ENCODE data around the gene SLC24A3. TPM values are rescaled to one million over a fixed set of nuclear protein-coding genes. Genes with fewer than 3 reads are reported as not detected.
A peak's percentile ranks its signal among the peaks of the same experiment; 100 is the strongest.

The SLC24A3 gene
- total and polyA plus RNA-seq, 5 experiments from 2014 or later: not detected

GRCh38 chr20:19462491-19462890 is 250.0 kb downstream of the SLC24A3 start:
- Mint-ChIP-seq H3K4me3 (no peak overlapping the region), H3K36me3 (no peaks in the 10 kb centered on the region), H3K9me3 (no peaks in the 10 kb centered on the region), H3K27me3 (peaks cover 0 to 5% (median 1%) of the 10 kb centered on the region in 5 donors), H3K4me1 (no peaks in the 10 kb centered on the region), H3K27ac (no peak overlapping the region)
- ATAC-seq (no peak), DNase-seq (no peak)
- POLR2A ChIA-PET: no interaction called here

DNA sequence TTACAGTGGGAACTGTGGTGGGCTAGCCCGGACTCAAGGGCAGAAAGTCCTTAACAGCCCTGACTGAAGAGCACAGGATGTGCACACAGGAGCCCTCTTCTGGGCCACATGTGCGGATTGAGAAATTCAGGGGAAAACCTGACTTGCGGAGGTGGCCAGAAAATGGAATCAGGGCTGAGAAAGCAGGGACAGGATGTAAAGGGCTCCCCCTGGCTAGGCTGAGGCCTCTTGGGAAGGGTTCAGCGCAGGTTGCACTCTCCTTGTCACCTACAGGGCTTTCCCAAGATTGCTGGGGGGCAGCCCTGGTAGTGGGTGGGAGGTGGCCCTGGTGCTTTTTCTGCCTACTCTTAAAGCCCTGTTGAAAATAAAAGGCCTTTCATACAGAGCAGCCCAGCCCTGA is 251.2 kb downstream of the SLC24A3 start:
- Mint-ChIP-seq H3K4me3 (no peak overlapping the region), H3K27ac (no peak overlapping the region), H3K4me1 (no peaks in the 10 kb centered on the region), H3K9me3 (no peaks in the 10 kb centered on the region), H3K27me3 (peaks cover 0 to 13% (median 1%) of the 10 kb centered on the region in 5 donors), H3K36me3 (no peaks in the 10 kb centered on the region)
- POLR2A ChIA-PET: no interaction called here
- ATAC-seq (no peak), DNase-seq (no peak)

- Mint-ChIP-seq H3K4me3 (no peak overlapping the region), H3K27ac (no peak overlapping the region), H3K9me3 (no peaks in the 10 kb centered on the region), H3K36me3 (no peaks in the 10 kb centered on the region), H3K27me3 (peaks cover 1 to 20% (median 3%) of the 10 kb centered on the region in 5 donors), H3K4me1 (no peaks in the 10 kb centered on the region)
- DNase-seq: no peak
- POLR2A ChIA-PET: no interaction called here
- no peak for ATAC-seq
These were observed 253.1 kb downstream of the SLC24A3 start for GRCh38 chr20:19465536-19465935.

GRCh38 chr20:19466206-19466928 is 253.9 kb downstream of the SLC24A3 start:
- Mint-ChIP-seq H3K27me3 (peaks cover 1 to 25% (median 3%) of the 10 kb centered on the region in 5 donors), H3K27ac (no peak overlapping the region), H3K4me1 (no peaks in the 10 kb centered on the region), H3K4me3 (no peak overlapping the region), H3K9me3 (no peaks in the 10 kb centered on the region), H3K36me3 (no peaks in the 10 kb centered on the region)
- no peak for ATAC-seq
- POLR2A ChIA-PET: no interaction called here
- no peak for DNase-seq

DNA sequence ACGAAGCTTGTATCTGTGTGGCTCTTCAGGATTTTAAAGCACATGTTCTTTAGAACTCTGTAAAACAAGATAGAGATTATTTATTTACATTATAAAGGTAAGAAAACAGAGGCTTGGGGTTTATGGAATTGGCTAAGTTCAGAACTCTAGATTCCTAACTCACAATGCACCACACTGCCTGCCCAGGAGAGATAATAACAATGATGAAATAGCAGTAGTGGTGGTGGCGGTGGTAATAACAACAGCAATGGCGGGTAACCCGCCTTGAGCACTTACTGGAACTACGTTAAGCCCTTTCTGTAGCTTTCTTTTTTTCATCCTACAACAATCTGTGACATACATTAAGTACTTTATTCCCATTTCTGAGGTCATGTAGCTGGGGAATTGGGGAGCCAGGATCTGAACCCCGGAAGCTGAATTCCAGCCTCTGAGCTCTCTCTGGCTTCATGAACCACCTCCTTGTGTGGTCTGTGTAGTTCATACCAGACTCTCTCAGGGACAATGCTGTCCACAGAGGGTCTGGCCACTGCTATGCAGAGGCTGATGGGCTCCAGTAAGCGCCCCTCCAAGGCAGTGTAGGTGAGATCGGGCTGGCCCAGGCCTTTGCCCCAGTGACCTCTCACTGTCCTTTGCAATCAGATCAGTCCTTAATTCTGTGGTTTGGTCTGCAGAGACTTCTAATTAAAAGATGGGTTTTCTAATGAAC is 260.9 kb downstream of the SLC24A3 start:
- Mint-ChIP-seq H3K9me3 (no peaks in the 10 kb centered on the region), H3K4me1 (peaks cover 0 to 8% (median 5%) of the 10 kb centered on the region in 4 donors), H3K36me3 (no peaks in the 10 kb centered on the region), H3K27me3 (peaks cover 0 to 21% (median 4%) of the 10 kb centered on the region in 5 donors), H3K4me3 (no peak overlapping the region), H3K27ac (no peak overlapping the region)
- POLR2A ChIA-PET: no interaction called here
- no peak for ATAC-seq
- DNase-seq: no peak

- H3K4me1 Mint-ChIP-seq: peaks cover 0 to 11% (median 6%) of the 10 kb centered on the region in 4 donors
- H3K27me3 Mint-ChIP-seq: peaks cover 0 to 16% (median 4%) of the 10 kb centered on the region in 5 donors
These were observed 261.5 kb downstream of the SLC24A3 start for GRCh38 chr20:19473922-19474286.

DNA sequence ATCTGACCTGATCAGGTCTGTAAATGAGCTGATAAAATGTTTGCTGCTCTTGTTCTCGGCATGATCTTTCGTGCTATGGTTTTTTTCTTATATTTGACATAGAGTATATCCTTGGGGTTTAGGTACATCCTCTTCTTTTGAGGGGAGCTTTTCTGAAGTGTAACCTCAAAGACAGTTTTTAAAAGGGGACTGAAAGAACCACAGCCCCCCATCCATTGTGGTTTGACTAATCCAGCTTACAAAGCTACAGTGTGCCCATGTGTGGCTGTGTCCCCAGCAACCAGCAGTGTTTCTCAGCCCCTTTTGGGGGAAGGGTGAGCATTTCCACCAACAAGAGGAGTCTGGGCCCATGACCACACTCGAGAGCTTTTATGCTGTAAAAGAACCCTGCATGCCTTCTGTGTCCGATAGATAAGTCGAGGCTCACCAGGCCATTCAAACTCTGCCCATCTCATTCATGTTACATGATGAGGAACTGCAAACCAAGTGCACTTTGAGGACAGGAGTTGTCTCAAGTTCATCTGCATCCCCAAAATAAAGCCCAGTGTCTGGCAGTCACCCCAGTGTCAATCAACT is 266.0 kb downstream of the SLC24A3 start:
- Mint-ChIP-seq H3K9me3 (peaks cover 0 to 8% (median 0%) of the 10 kb centered on the region in 9 donors), H3K27ac (no peak overlapping the region), H3K4me1 (peaks cover 0 to 11% (median 6%) of the 10 kb centered on the region in 4 donors), H3K27me3 (peaks cover 3 to 32% (median 13%) of the 10 kb centered on the region in 5 donors), H3K4me3 (no peak overlapping the region), H3K36me3 (no peaks in the 10 kb centered on the region)
- DNase-seq: peak in 1 of 10 donors; percentile 5
- peak in 1 of 2 donors; percentile 42 for ATAC-seq
- POLR2A ChIA-PET: no interaction called here

More at GRCh38 chr20:19473922-19474286, 261.5 kb downstream of the SLC24A3 start:
- DNase-seq (no peak), ATAC-seq (no peak)
- no peaks in the 10 kb centered on the region for H3K9me3 Mint-ChIP-seq
- no peaks in the 10 kb centered on the region for H3K36me3 Mint-ChIP-seq
- POLR2A ChIA-PET: no interaction called here
- H3K4me3 Mint-ChIP-seq: no peak overlapping the region
- H3K27ac Mint-ChIP-seq: no peak overlapping the region

GRCh38 chr20:19482726-19483125 is 270.3 kb downstream of the SLC24A3 start:
- POLR2A ChIA-PET: no interaction called here
- Mint-ChIP-seq H3K4me3 (no peak overlapping the region), H3K9me3 (peaks cover 0 to 8% (median 0%) of the 10 kb centered on the region in 9 donors), H3K27me3 (peaks cover 3 to 21% (median 8%) of the 10 kb centered on the region in 5 donors), H3K27ac (no peak overlapping the region), H3K36me3 (no peaks in the 10 kb centered on the region), H3K4me1 (peaks cover 0 to 10% (median 4%) of the 10 kb centered on the region in 4 donors)
- no peak for DNase-seq
- no peak for ATAC-seq

- no peak for ATAC-seq
- no peaks in the 10 kb centered on the region for H3K36me3 Mint-ChIP-seq
These were observed 270.9 kb downstream of the SLC24A3 start for GRCh38 chr20:19483309-19483708.

DNA sequence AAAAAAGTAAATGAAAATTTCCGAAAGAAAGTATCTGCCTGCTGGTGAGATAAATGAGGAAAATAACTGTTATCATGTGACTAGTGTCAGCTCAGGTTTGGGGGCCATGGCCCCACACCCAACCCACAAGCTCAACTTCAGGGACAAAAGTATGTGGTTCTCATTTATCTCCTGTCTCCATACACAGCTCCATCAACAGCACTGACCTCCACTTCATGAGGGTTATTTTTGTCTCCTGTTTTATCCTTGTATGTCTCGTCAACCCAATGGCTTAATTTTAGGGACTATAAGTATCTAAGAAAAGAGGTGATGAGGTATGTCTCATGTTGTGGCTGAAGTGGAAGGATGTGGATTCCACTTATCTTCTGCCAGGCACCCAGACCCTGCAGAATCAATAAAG is 274.0 kb downstream of the SLC24A3 start:
- Mint-ChIP-seq H3K27me3 (peaks cover under 1 to 14% (median 8%) of the 10 kb centered on the region in 5 donors), H3K36me3 (no peaks in the 10 kb centered on the region), H3K4me1 (no peaks in the 10 kb centered on the region), H3K9me3 (peaks cover 0 to 6% (median 0%) of the 10 kb centered on the region in 9 donors), H3K27ac (no peak overlapping the region), H3K4me3 (no peak overlapping the region)
- ATAC-seq (no peak), DNase-seq (no peak)
- POLR2A ChIA-PET: no interaction called here

More at GRCh38 chr20:19483309-19483708, 270.9 kb downstream of the SLC24A3 start:
- H3K27me3 Mint-ChIP-seq: peaks cover 3 to 21% (median 8%) of the 10 kb centered on the region in 5 donors
- H3K4me1 Mint-ChIP-seq: peaks cover 0 to 4% (median 1%) of the 10 kb centered on the region in 4 donors
- H3K9me3 Mint-ChIP-seq: peaks cover 0 to 8% (median 0%) of the 10 kb centered on the region in 9 donors
- no peak for DNase-seq
- no peak overlapping the region for H3K27ac Mint-ChIP-seq
- H3K4me3 Mint-ChIP-seq: no peak overlapping the region
- POLR2A ChIA-PET: no interaction called here

GRCh38 chr20:19487420-19487819 is 275.0 kb downstream of the SLC24A3 start:
- H3K4me3 Mint-ChIP-seq: no peak overlapping the region
- POLR2A ChIA-PET: no interaction called here
- DNase-seq: no peak
- H3K27ac Mint-ChIP-seq: no peak overlapping the region
- H3K27me3 Mint-ChIP-seq: peaks cover 0 to 4% (median under 1%) of the 10 kb centered on the region in 5 donors
- H3K9me3 Mint-ChIP-seq: peaks cover 0 to 3% (median 0%) of the 10 kb centered on the region in 9 donors
- H3K4me1 Mint-ChIP-seq: no peaks in the 10 kb centered on the region
- no peak for ATAC-seq
- H3K36me3 Mint-ChIP-seq: no peaks in the 10 kb centered on the region

DNA sequence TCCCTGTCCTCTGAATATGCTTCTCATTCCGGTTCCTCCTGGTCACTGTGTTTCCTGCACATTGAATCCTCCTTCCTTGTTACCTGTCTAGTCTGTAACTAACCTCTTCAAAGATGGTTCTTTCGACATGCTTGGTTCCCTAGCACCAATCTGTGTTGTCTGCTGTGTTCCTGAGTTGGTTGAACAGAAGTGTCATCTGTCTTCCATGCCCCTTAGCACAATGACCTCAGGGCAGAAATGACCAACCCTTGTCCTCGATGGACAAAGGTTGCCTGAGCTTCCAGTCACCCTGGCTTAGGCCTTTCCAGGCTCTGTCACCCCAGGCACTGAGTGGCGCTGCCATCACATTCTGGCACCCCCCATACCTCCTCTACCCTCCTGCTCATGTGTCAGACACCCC is 278.8 kb downstream of the SLC24A3 start:
- peaks cover 0 to 9% (median 0%) of the 10 kb centered on the region in 5 donors for H3K27me3 Mint-ChIP-seq
- H3K36me3 Mint-ChIP-seq: no peaks in the 10 kb centered on the region
- ATAC-seq: no peak
- H3K4me3 Mint-ChIP-seq: no peak overlapping the region
- peak overlapping the region in 1 of 10 donors; percentile 72 for H3K27ac Mint-ChIP-seq
- no peaks in the 10 kb centered on the region for H3K9me3 Mint-ChIP-seq
- DNase-seq: no peak
- POLR2A ChIA-PET: no interaction called here
- no peaks in the 10 kb centered on the region for H3K4me1 Mint-ChIP-seq

DNA sequence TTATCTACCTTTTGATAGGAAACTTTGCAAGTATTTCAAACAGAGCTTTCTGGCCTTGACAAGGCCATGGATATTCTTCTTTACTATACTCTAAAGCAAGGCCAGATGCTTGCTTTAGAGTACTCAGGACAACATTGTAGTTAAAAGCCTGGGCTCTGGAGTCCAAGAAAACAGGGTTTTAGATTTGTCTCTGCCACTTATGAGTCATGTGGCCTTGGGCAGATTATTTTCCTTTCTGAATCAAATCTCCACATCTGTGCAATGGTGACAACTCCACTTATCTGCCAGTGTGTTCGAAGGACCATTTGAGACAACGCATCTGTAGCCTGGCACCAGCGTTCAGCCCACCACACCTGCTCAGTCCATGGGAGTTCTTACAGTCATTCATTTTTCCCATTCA is 279.7 kb downstream of the SLC24A3 start:
- no peaks in the 10 kb centered on the region for H3K4me1 Mint-ChIP-seq
- no peak for ATAC-seq
- H3K27me3 Mint-ChIP-seq: peaks cover 0 to 15% (median 0%) of the 10 kb centered on the region in 5 donors
- POLR2A ChIA-PET: no interaction called here
- H3K36me3 Mint-ChIP-seq: no peaks in the 10 kb centered on the region
- no peaks in the 10 kb centered on the region for H3K9me3 Mint-ChIP-seq
- no peak for DNase-seq
- H3K4me3 Mint-ChIP-seq: no peak overlapping the region
- no peak overlapping the region for H3K27ac Mint-ChIP-seq
